Testis (tissue), 3 donors: ENCODE data around the gene MAPK8IP3. TPM values are rescaled to one million over a fixed set of nuclear protein-coding genes. Genes with fewer than 3 reads are reported as not detected.

Source experiments
- DNase-seq: peaks from one replicate; pipeline ENCODE4 v3.0.0-alpha.2; 2019
- H3K27ac ChIP-seq, 2 donors: fragments of 200-600 bp; sonication (generic); one replicate each; pipeline ENCODE4 v1.5.1; 2019
- H3K27me3 ChIP-seq: fragments of 200-600 bp; sonication (generic); one replicate; pipeline ENCODE4 v1.5.1; 2019
- H3K36me3 ChIP-seq: fragments of 200-600 bp; sonication (generic); one replicate; pipeline ENCODE4 v1.5.1; 2017; ENCODE audit warnings: low read depth; ENCODE audit errors: missing control alignments
- H3K4me1 ChIP-seq: fragments of 200-600 bp; sonication (generic); one replicate; pipeline ENCODE4 v1.5.1; 2019
- H3K4me3 ChIP-seq, 2 donors: fragments of 200-600 bp; sonication (generic); one replicate each; pipeline ENCODE4 v1.5.1; 2017 to 2019
- H3K9me3 ChIP-seq: fragments of 200-600 bp; sonication (generic); one replicate; pipeline ENCODE4 v1.5.1; 2017
- CTCF ChIP-seq, 3 experiments: fragments of 450-650 bp in 2 of 3; fragments of 200-600 bp in 1 of 3; sonication (generic) in 1 of 3; IDR thresholded peaks; one replicate each; pipeline ENCODE4 v1.5.1; 2016 to 2019; ENCODE audit warnings: antibody characterized with exemption in 3 of 3, mild to moderate bottlenecking in 2 of 3, moderate library complexity in 1 of 3
- POLR2A ChIP-seq: fragments of 450-650 bp; IDR thresholded peaks from one replicate; pipeline ENCODE4 v1.6.1; 2017; ENCODE audit warnings: antibody characterized with exemption, mild to moderate bottlenecking, moderate library complexity
- WGBS, 2 donors: methylation state at CpG; one replicate each; pipeline ENCODE4 v1.1.5; 2018; 5-methylcytosine and 5-hydroxymethylcytosine counted together
- intact Hi-C: fragments of 100-400 bp; cut with DNase I; formaldehyde crosslinking; loops from one replicate; pipeline ENCODE4 v1.15.1; 2023; ENCODE audit warnings: low total_unique reads
- polyA plus RNA-seq: library from polyadenylated mRNA; stranded (reverse); fragments of 350-450 nt; fragmentation: Illumina TruSeq; extraction: RNeasy Lipid Tissue Mini Kit (QIAGEN cat#74804); gene quantifications from one replicate; pipeline ENCODE4 v1.2.3, GENCODE V29; 2014; ENCODE audit warnings: low read depth, low replicate concordance; ENCODE audit not compliant: insufficient read depth
- total RNA-seq, 2 donors: library from RNA; depleted of rRNA; stranded (reverse); fragments of >200 nt; gene quantifications; one replicate each; pipeline ENCODE4 v1.2.3, GENCODE V29; 2016

MAPK8IP3 gene
- total and polyA plus RNA-seq, 3 donors from 2014 or later = 52.7 to 154 (median 128) TPM

GRCh38 chr16:1759511-1759910 is 53.5 kb downstream of the MAPK8IP3 start:
- H3K27me3 ChIP-seq = no peaks in the 10 kb centered on the region
- no peak for TF ChIP-seq CTCF (IDR thresholded peaks at IDR 0.05)
- TF ChIP-seq POLR2A = no peak
- no peaks in the 10 kb centered on the region for H3K4me1 ChIP-seq
- no peaks in the 10 kb centered on the region for H3K36me3 ChIP-seq
- H3K27ac ChIP-seq = no peak overlapping the region
- DNase-seq = no peak
- no peaks in the 10 kb centered on the region for H3K9me3 ChIP-seq
- intact Hi-C loops = no loop called here
- WGBS, 2 donors = 90 to 95% methylated on average over 7 to 21 of the region's 21 CpGs
- no peak overlapping the region for H3K4me3 ChIP-seq

GRCh38 chr16:1760911-1761310 is 54.9 kb downstream of the MAPK8IP3 start:
- Histone ChIP-seq H3K36me3 (no peaks in the 10 kb centered on the region), H3K4me3 (no peak overlapping the region), H3K27ac (no peak overlapping the region), H3K27me3 (no peaks in the 10 kb centered on the region), H3K4me1 (no peaks in the 10 kb centered on the region), H3K9me3 (no peaks in the 10 kb centered on the region)
- TF ChIP-seq CTCF (IDR thresholded peaks at IDR 0.05) (no peak), POLR2A (no peak)
- no peak for DNase-seq
- intact Hi-C loops = no loop called here
- WGBS, 2 donors = 92 to 98% methylated on average over 12 to 15 of the region's 15 CpGs

GRCh38 chr16:1761751-1762150 is 55.8 kb downstream of the MAPK8IP3 start:
- no peak overlapping the region for H3K4me3 ChIP-seq
- WGBS, 2 donors = 93 to 94% methylated on average over 15 of the region's 15 CpGs
- no peaks in the 10 kb centered on the region for H3K4me1 ChIP-seq
- DNase-seq = no peak
- intact Hi-C loops = no loop called here
- H3K27me3 ChIP-seq = no peaks in the 10 kb centered on the region
- no peak overlapping the region for H3K27ac ChIP-seq
- no peaks in the 10 kb centered on the region for H3K36me3 ChIP-seq
- TF ChIP-seq POLR2A (no peak), CTCF (IDR thresholded peaks at IDR 0.05) (no peak)
- no peaks in the 10 kb centered on the region for H3K9me3 ChIP-seq

- 90 to 91% methylated on average over 25 to 30 of the region's 30 CpGs for WGBS, 2 donors
- no peak overlapping the region for H3K4me3 ChIP-seq
- H3K9me3 ChIP-seq = no peaks in the 10 kb centered on the region
- no peaks in the 10 kb centered on the region for H3K27me3 ChIP-seq
- no peaks in the 10 kb centered on the region for H3K4me1 ChIP-seq
- intact Hi-C loops = no loop called here
- no peak overlapping the region for H3K27ac ChIP-seq
- no peaks in the 10 kb centered on the region for H3K36me3 ChIP-seq
- DNase-seq = no peak
- TF ChIP-seq POLR2A = no peak
- TF ChIP-seq CTCF (IDR thresholded peaks at IDR 0.05) = no peak
These were observed 56.3 kb downstream of the MAPK8IP3 start for GRCh38 chr16:1762196-1762878.
